GM12878 (cell line): ENCODE data around the gene TPR. TPM values are rescaled to one million over a fixed set of nuclear protein-coding genes. Genes with fewer than 3 reads are reported as not detected.

Experiments
- ATAC-seq: fragments of 200-7000 bp; cut with Tn5 transposase; 3 replicates; pipeline ENCODE4 v1.9.1; 2020; ENCODE audit warnings: mild to moderate bottlenecking, moderate library complexity
- BruUV-seq: library from RNA; stranded (reverse); fragments of 400-500 nt; replicated peaks from 2 replicates; lab custom pipeline; 2021; lab: Mats Ljungman, UMichigan
- CTCF ChIA-PET: fragments of 300-600 bp; sonication (Branson Sonifier 250); formaldehyde crosslinking; extraction: SDS; loops from one replicate; lab custom pipeline; 2021; ENCODE audit warnings: inconsistent platforms; lab: Yijun Ruan, JAX
- POLR2A ChIA-PET: fragments of 350-600 bp; formaldehyde crosslinking; extraction: SDS; loops from one replicate; lab custom pipeline; 2021; ENCODE audit warnings: inconsistent platforms; lab: Charles Lee
- RAD21 ChIA-PET: fragments of 300-600 bp; sonication (Branson Sonifier 250); formaldehyde crosslinking; loops from one replicate; lab custom pipeline; 2023; ENCODE audit warnings: antibody characterized with exemption; ENCODE audit not compliant: unreplicated experiment; lab: Charles Lee
- SMC1A ChIA-PET: fragments of 300-600 bp; sonication (Branson Sonifier 250); formaldehyde crosslinking; loops from one replicate; lab custom pipeline; 2023; ENCODE audit not compliant: unreplicated experiment, uncharacterized antibody; lab: Charles Lee
- DNase-seq: peaks from one replicate; pipeline ENCODE4 v3.0.0-alpha.2; 2011; ENCODE audit warnings: low read depth, low spot score
- FAIRE-seq: peaks from 3 replicates; lab custom pipeline; 2011; peaks lifted over from hg19 to GRCh38; lab: Jason Lieb, UNC
- H2AFZ ChIP-seq: 2 replicates; pipeline ENCODE4 v1.6.0; 2011; ENCODE audit warnings: low read depth, low read length, control low read depth; ENCODE audit not compliant: control insufficient read depth
- H3K27ac ChIP-seq: 2 replicates; pipeline ENCODE4 v1.5.1; 2011; ENCODE audit warnings: control low read depth; ENCODE audit not compliant: control insufficient read depth, insufficient read depth
- H3K27me3 ChIP-seq, 2 experiments: replicated peaks in 1 of 2; 2 replicates each; pipeline versions ENCODE4 v1.6.0 to v1.6.1; 2011; ENCODE audit warnings: low read length in 1 of 2; ENCODE audit not compliant: control insufficient read depth in 2 of 2, insufficient read depth in 2 of 2
- H3K36me3 ChIP-seq, 2 experiments: 2 replicates each; pipeline ENCODE4 v1.5.1; 2011; ENCODE audit warnings: low read length in 1 of 2; ENCODE audit not compliant: control insufficient read depth in 2 of 2, insufficient read depth in 2 of 2
- H3K4me1 ChIP-seq: 2 replicates; pipeline ENCODE4 v1.6.1; 2011; ENCODE audit warnings: mild to moderate bottlenecking, low read length, moderate library complexity, mixed read lengths; ENCODE audit not compliant: control insufficient read depth, insufficient read depth
- H3K4me2 ChIP-seq: 2 replicates; pipeline ENCODE4 v1.6.0; 2011; ENCODE audit warnings: control low read depth; ENCODE audit not compliant: control insufficient read depth, insufficient read depth
- H3K4me3 ChIP-seq: fragments of 200-600 bp; sonication (generic); 2 replicates; pipeline ENCODE4 v1.5.1; 2016
- H3K79me2 ChIP-seq: 2 replicates; pipeline ENCODE4 v1.6.0; 2011; ENCODE audit warnings: low read length; ENCODE audit not compliant: control insufficient read depth, insufficient read depth
- H3K9ac ChIP-seq: 2 replicates; pipeline ENCODE4 v1.8.0; 2011; ENCODE audit warnings: low read length, control low read depth, mixed read lengths; ENCODE audit not compliant: control insufficient read depth, insufficient read depth
- H3K9me3 ChIP-seq: replicated peaks from 3 replicates; pipeline ENCODE4 v1.5.1; 2011; ENCODE audit warnings: mild to moderate bottlenecking, low read length; ENCODE audit not compliant: control insufficient read depth, insufficient read depth
- H4K20me1 ChIP-seq: 2 replicates; pipeline ENCODE4 v1.6.0; 2011; ENCODE audit not compliant: control insufficient read depth, insufficient read depth
- CBFB ChIP-seq: IDR thresholded peaks from 2 replicates; pipeline ENCODE4 v1.6.1; 2016; ENCODE audit warnings: antibody characterized with exemption, low read depth
- CREM ChIP-seq: IDR thresholded peaks from 2 replicates; pipeline ENCODE4 v1.6.1; 2014; ENCODE audit warnings: antibody characterized with exemption, low read depth
- ELK1 ChIP-seq: IDR thresholded peaks from 2 replicates; pipeline ENCODE4 v1.6.1; 2012; ENCODE audit warnings: low read depth, low read length, improper control_type of control experiment
- ESRRA ChIP-seq: IDR thresholded peaks from 2 replicates; pipeline ENCODE4 v1.6.1; 2012; ENCODE audit warnings: mild to moderate bottlenecking, low read length, improper control_type of control experiment
- HDAC2 ChIP-seq: fragments of 200-600 bp; sonication (generic); IDR thresholded peaks from 2 replicates; pipeline ENCODE4 v1.6.1; 2017
- JUND ChIP-seq: IDR thresholded peaks from 2 replicates; pipeline ENCODE4 v1.6.1; 2012; ENCODE audit warnings: low read depth, mild to moderate bottlenecking, low read length, improper control_type of control experiment, moderate library complexity
- NR2F1 ChIP-seq: fragments of 450-650 bp; conservative IDR thresholded peaks from 2 replicates; pipeline ENCODE4 v1.6.1; 2017; ENCODE audit warnings: mild to moderate bottlenecking
- PAX8 ChIP-seq: fragments of 450-650 bp; IDR thresholded peaks from 2 replicates; pipeline ENCODE4 v1.6.1; 2017; ENCODE audit warnings: mild to moderate bottlenecking, moderate library complexity
- PBX3 ChIP-seq: IDR thresholded peaks from 2 replicates; pipeline ENCODE4 v1.6.1; 2011; ENCODE audit warnings: mild to moderate bottlenecking, low read depth, low read length, moderate library complexity; ENCODE audit not compliant: insufficient replicate concordance
- POLR2A ChIP-seq: IDR thresholded peaks from 2 replicates; pipeline ENCODE4 v1.6.1; 2011; ENCODE audit warnings: low read depth, mild to moderate bottlenecking, low read length
- POU2F2 ChIP-seq: IDR thresholded peaks from 3 replicates; pipeline ENCODE4 v1.6.1; 2011; ENCODE audit warnings: low read depth, mild to moderate bottlenecking, low read length, borderline replicate concordance
- RCOR1 ChIP-seq: conservative IDR thresholded peaks from 2 replicates; pipeline ENCODE4 v1.6.1; 2012; ENCODE audit warnings: low read depth, low read length, improper control_type of control experiment
- USF2 ChIP-seq: IDR thresholded peaks from 2 replicates; pipeline ENCODE4 v1.6.1; 2011; ENCODE audit warnings: low read depth, low read length, improper control_type of control experiment, borderline replicate concordance
- ZBTB33 ChIP-seq: fragments of 450-650 bp; IDR thresholded peaks from 2 replicates; pipeline ENCODE4 v1.6.1; 2017; ENCODE audit warnings: mild to moderate bottlenecking
- WGBS: methylation state at CpG from one replicate; pipeline ENCODE4 v1.1.6; 2016; ENCODE audit warnings: low lambda C conversion rate; ENCODE audit not compliant: insufficient replicate concordance, insufficient coverage; ENCODE audit errors: missing lambda C conversion rate; 5-methylcytosine and 5-hydroxymethylcytosine counted together
- in situ Hi-C: fragments of 300-500 bp; cut with MboI; formaldehyde crosslinking; loops from 9 replicates; pipeline ENCODE4 v1.14.3; 2018; ENCODE audit warnings: mixed read lengths
- intact Hi-C: fragments of 100-400 bp; cut with micrococcal nuclease; formaldehyde crosslinking; loops from one replicate; pipeline ENCODE4 v1.14.2; 2022; ENCODE audit not compliant: unreplicated experiment
- polyA plus RNA-seq, 11 experiments: library from polyadenylated mRNA; depleted of rRNA in 4 of 11; unstranded in 6 of 11; stranded (reverse) in 5 of 11; fragments of >200 nt; fragmentation: Nextera tagmentation in 4 of 11; fragmentation: Illumina TruSeq in 1 of 11; extraction: Ambion mirVana in 4 of 11; extraction: Trizol in 1 of 11; gene quantifications; 1 replicate in 1 of 11; 2 replicates in 10 of 11; pipeline versions ENCODE4 v1.2.1 to v1.2.3, GENCODE V29; 2011 to 2016; ENCODE audit warnings: inconsistent platforms in 2 of 11, missing spikeins in 2 of 11, low read depth in 1 of 11
- total RNA-seq, 4 experiments: library from RNA; depleted of rRNA in 3 of 4; stranded (reverse); fragments of >200 nt in 3 of 4; fragmentation: Illumina TruSeq in 1 of 4; extraction: Trizol in 1 of 4; gene quantifications; 2 replicates each; pipeline versions ENCODE4 v1.2.1 to v1.2.3, GENCODE V29; 2013 to 2021

TPR gene
- total and polyA plus RNA-seq, 10 of the 15 experiments (the other 5 are each of a cell fraction or from before 2014, with no cell fraction given): 30.9 to 122 (median 92.2) TPM

- no peaks in the 10 kb centered on the region for H3K27me3 ChIP-seq
- H2AFZ ChIP-seq: no peak overlapping the region
- TF ChIP-seq CBFB: no peak
- no peak for TF ChIP-seq PBX3
- no peak for TF ChIP-seq HDAC2
- no peak for TF ChIP-seq RCOR1
- no peak for TF ChIP-seq JUND
- TF ChIP-seq ZBTB33: no peak
- TF ChIP-seq POLR2A: no peak
- no peak for TF ChIP-seq POU2F2
- TF ChIP-seq ELK1: no peak
- TF ChIP-seq CREM: no peak
- TF ChIP-seq PAX8: no peak
- TF ChIP-seq USF2: no peak
- TF ChIP-seq NR2F1: no peak
- TF ChIP-seq ESRRA: no peak
- TF ChIP-seq, all 136 proteins: peak for 0
- no peak for FAIRE-seq
- H3K36me3 ChIP-seq: peaks cover 0 to 5% of the 10 kb centered on the region in 2 experiments; a peak in 1 of 4 replicates
- no peak for DNase-seq
- H3K27ac ChIP-seq: no peak overlapping the region
- ChIA-PET CTCF (no interaction called here), POLR2A (interaction anchor here (0.6 kb wide), 1 partner anchor 1247 kb away, joined by 4 read pairs; no protein-coding TSS in a partner anchor), RAD21 (no interaction called here), SMC1A (interaction anchor here (1.2 kb wide), 1 partner anchor 9 kb away, joined by 3 read pairs; no protein-coding TSS in a partner anchor)
- WGBS: 87% methylated on average over 6 of the region's 6 CpGs
- no peaks in the 10 kb centered on the region for H3K79me2 ChIP-seq
- H3K9me3 ChIP-seq: no peaks in the 10 kb centered on the region
- H3K4me3 ChIP-seq: no peak overlapping the region
- H3K4me2 ChIP-seq: no peak overlapping the region
- in situ Hi-C loops: no loop called here
- no peak overlapping the region for H3K9ac ChIP-seq
- no peaks in the 10 kb centered on the region for H4K20me1 ChIP-seq
- intact Hi-C loops: loop anchor here (10.0 kb wide), 1 partner anchor 677 kb away; no protein-coding TSS in a partner anchor
- no TSS peak for BruUV-seq
- ATAC-seq: no peak
- no peaks in the 10 kb centered on the region for H3K4me1 ChIP-seq
These were observed 67.6 kb downstream of the TPR start for GRCh38 chr1:186307445-186307844.
